HG03103 (cell line): ENCODE measurements around the gene NADK.

Experiments
- ATAC-seq: cut with Tn5 transposase; IDR thresholded peaks from one replicate; pipeline ENCODE4 v1.9.1; 2021; ENCODE audit warnings: low read depth; ENCODE audit not compliant: unreplicated experiment

The NADK gene, protein sequence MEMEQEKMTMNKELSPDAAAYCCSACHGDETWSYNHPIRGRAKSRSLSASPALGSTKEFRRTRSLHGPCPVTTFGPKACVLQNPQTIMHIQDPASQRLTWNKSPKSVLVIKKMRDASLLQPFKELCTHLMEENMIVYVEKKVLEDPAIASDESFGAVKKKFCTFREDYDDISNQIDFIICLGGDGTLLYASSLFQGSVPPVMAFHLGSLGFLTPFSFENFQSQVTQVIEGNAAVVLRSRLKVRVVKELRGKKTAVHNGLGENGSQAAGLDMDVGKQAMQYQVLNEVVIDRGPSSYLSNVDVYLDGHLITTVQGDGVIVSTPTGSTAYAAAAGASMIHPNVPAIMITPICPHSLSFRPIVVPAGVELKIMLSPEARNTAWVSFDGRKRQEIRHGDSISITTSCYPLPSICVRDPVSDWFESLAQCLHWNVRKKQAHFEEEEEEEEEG

DNA sequence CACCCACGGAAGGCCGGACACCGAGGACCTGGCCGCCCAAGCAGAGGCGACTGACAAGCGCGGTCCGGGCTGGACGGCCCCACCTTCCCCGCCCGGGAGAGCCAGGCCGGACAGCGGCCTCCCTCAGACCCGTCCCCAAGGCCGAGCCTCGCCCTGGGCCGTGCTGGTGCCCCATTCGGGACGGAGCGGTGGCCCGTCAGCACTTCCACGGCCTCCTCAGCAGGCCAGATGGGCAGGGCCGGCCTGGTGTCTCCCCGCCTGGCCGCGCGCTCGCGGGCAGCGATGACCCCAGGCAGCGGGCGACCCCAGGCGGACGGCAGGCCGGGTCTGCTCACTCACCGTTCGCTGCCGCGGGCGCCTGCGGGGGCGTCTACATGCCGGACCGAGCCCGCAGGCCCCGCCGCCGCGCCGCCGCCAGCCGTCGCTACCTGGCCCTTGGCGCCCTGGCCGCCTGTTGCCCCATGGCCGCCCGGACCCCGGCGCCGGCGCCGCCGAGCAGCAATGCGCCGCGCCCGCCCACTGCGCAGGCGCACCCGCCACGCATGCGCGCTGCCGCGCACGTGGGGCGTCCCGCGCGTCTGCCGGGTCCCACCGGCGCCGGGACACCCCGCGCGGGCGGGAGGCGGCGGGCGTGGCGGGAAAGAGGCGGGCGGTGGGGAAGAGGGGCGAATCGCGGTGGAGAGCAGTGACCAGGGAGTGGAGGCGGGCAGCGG, at the start of gene NADK:
TSS of gene NADK (minus strand) at position 521 of the 713 bp plus-strand sequence. CDS start 13,064 bp downstream, outside the sequence.
- ATAC-seq = peak; percentile 34

GRCh38 chr1:1827089-1827848, 49.0 kb upstream of the NADK start:
- no peak for ATAC-seq

GRCh38 chr1:1826356-1827088, 48.3 kb upstream of the NADK start:
- no peak for ATAC-seq

GRCh38 chr1:1825217-1825616, 46.9 kb upstream of the NADK start:
- ATAC-seq = no peak

- no peak for ATAC-seq
These were observed 41.5 kb upstream of the NADK start for GRCh38 chr1:1819762-1820161.

DNA sequence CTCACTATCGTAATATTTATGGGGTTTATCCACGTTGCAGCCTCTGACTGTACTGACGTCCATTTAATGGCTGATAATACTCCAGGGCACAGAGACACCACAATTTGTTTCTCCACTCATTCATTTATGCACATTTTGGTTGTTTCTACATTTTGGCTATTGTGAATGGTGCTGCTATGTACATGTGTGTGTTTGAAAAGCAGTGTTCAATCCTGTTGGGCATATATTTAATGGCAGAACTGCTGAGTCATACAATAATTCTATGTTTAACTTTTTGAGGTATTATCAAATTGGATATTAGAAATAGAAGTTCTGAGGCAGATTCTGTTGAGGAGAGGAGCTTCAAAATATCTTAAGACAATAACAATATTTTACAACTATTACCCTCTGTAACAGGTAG, 39.0 kb upstream of the NADK start:
- ATAC-seq = no peak

DNA sequence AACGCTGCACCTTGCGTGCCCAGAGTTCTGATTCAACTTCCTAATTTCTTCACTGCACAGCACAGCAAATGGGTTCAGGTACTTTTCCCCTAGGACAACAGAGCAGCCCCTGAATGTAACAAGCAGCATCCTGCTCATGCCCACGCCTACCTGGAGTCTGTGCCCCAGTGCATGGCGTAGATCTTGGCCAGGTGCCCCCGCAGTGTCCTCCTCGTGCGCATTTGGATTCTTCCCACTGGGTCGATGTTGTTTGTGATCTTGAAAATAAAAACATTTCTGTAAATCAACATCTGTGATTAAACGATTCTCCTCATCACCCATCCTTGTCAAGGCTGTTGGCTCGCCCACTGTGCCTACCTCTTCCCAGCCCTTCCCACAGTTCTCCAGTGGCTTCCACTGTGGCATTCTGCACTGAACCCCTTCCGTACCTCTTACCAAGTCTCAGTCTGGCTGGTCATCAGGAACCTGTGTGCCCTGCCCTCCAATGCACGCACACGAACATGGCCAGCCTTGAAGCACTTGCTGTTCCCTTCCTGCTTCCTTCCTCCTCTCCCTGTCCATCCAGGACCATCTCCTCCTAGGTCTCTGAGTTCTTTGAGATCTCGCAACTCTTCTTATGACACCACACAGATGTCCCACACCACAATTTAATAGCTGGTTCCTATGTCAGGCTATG, 37.5 kb upstream of the NADK start:
- ATAC-seq = no peak

- ATAC-seq = no peak
These were observed 31.2 kb upstream of the NADK start for GRCh38 chr1:1809489-1809888.

- ATAC-seq = no peak
These were observed 29.9 kb upstream of the NADK start for GRCh38 chr1:1808206-1808605.

DNA sequence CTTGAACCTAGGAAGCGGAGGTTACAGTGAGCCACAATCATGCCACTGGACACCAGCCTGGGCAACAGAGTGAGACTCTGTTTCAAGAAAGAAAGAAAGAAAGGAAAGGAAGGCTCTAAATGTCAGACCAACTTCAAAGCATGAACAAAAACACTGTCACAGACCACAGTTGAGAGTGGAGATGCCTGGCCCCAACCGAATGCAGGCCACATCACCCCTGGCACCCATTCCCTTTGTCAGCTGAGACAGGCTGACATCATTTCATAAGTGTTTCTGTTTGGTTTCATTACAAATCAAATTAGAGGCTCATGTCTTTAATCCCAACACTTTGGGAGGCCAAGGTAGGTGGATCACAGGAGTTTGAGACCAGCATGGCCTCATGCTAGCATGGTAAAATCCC, 28.6 kb upstream of the NADK start:
- no peak for ATAC-seq

DNA sequence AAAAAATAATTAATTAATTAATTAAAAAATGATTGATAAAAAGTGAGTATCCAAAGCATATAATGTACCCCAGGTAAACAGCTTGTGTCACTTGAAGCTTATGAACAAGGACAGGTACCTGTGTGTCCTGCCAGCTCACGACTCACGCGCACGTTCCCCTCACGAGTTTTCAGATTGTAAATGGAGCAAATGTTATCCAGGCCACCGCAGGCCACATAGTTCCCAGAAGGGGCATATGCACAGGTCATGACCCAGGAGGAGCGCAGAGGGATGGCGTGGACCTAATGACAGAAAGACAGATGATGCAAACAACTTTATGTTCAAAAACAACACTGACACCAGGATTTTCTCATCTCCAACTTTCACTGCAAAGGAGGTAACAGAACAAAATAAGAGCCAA, 26.0 kb upstream of the NADK start:
- ATAC-seq = no peak

DNA sequence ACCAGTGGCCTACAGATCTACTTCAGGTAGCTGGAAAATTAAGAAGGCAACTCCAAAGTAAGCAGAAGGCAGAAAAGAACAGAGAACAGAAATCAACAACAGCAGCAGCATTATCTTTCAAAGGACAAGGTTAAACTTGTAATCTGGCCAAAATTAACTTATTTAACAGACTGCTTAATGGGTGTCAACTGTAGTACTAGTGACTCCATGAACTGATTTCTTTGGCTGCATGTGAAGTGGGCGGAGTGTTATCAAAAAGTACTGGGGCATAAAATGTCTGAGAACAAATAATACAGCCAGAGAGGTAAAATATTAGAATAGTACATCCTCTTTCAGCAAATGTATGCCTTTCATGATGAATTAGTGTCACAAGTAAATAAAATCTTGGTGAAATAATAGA, 24.6 kb upstream of the NADK start:
- no peak for ATAC-seq

DNA sequence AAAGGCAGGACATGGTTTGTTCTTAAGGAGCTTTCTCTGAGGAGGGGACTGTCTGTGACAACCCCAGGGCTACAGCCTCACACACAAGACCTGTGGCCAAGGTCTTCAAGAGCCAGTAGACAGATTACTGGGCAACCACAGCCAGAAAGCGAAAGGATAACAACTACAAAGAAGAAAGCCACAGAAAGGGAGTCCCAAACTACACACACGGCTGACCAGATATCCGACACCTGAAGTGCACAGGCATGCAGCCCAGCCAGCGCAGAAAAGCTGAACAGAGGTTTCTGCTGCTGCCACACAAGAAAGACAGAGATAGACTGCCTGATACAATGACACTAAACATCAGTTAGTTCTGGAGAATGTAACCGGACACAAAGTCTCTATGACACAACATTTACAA, 21.4 kb upstream of the NADK start:
- no peak for ATAC-seq

- ATAC-seq = no peak
These were observed 19.6 kb upstream of the NADK start for GRCh38 chr1:1797731-1798341.

DNA sequence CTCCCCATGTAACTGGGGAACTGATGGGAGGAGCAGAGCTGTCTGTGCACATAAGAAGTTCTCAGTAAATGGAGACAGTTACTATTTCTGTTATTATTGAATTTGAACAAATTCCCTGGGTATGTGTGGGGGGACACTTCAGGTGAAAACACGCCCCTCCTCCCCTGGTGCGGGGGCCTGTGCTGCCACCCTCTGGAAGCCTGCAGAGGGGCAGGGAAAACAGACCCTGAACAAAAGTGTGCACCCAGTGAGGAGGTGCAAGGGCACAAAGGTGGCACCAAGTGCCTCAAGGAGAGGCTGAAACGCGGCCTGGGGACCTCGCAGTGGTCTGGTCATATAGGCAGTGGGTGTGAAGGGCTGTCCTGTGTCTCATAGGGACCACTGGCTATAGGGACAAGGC, 18.2 kb upstream of the NADK start:
- no peak for ATAC-seq

DNA sequence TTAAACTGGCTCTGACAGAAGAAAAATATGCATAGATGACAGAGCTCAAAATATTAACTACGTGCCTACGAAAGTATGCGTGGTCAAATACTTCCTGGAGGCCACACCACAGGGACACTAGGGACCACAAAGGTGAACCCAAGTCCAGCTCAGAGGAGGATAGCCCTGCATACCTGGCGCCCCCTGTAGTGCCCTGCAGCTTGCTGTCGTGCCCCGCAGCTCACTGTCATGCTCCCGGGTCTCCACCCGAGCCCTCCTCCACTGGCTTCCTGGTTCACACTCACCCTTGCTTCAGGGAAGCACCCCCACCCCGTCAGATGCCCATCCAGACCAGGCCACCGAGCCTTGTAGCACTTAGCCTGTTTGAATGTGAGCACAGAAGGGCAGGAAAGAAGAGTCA, 16.7 kb upstream of the NADK start:
- no peak for ATAC-seq

DNA sequence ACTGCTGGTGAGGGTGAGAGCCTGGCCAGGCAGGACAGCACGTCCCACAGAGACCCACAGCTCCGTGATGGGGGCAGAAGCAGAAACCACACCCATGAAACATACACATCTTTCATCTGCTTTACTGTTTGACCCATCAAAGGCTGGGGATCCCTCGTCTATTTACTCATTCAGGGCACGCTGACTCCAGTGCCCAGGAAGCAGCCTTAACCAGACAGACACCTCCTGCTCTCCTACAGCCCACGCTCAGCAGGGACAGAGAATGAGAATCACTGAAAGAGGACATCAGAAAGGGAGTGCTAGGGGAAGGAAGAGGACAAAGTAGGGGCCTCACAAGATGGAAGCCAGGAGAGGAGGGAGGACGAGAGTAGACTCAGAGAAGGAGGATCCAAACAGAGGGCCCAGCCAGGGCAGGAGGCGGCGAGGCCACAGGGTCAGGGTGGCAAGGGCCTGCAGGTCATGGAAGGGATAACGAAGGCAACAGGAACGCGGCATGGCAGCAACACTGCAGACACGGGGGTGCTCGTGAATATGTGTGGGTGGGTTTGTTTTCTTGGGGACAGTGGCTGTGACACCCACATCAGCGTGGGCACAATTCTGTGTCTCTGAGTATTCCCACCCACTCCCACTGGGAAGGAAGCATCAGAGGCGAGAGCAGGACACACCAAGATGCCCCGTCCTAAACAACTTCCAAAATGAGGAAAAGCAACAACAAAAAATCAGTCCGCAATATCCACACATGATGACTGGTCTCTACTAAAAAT, 15.4 kb upstream of the NADK start:
- no peak for ATAC-seq

- ATAC-seq = no peak
These were observed 10.6 kb upstream of the NADK start for GRCh38 chr1:1788646-1789431.
